ENCODE data around the gene ADAM12.

ADAM12 gene

GRCh38 chr10:126229686-126230085 lies 158.6 kb downstream of the ADAM12 start:
- no peak for DNase-seq

GRCh38 chr10:126227762-126228134 lies 160.5 kb downstream of the ADAM12 start:
- no peak for DNase-seq

- DNase-seq = no peak
Observed at GRCh38 chr10:126226988-126227761, 161.1 kb downstream of the ADAM12 start.

- DNase-seq = no peak
Observed at GRCh38 chr10:126226205-126226604, 162.1 kb downstream of the ADAM12 start.

GRCh38 chr10:126225672-126226008 lies 162.6 kb downstream of the ADAM12 start:
- DNase-seq = no peak

- DNase-seq = no peak
Observed at GRCh38 chr10:126224967-126225671, 163.2 kb downstream of the ADAM12 start.

GRCh38 chr10:126223512-126224067 lies 164.7 kb downstream of the ADAM12 start:
- DNase-seq = no peak

GRCh38 chr10:126222736-126223511 lies 165.4 kb downstream of the ADAM12 start:
- no peak for DNase-seq

GRCh38 chr10:126221874-126222273 lies 166.4 kb downstream of the ADAM12 start:
- DNase-seq = no peak

GRCh38 chr10:126218778-126219649 lies 169.3 kb downstream of the ADAM12 start:
- no peak for DNase-seq

- no peak for DNase-seq
Observed at GRCh38 chr10:126218174-126218573, 170.1 kb downstream of the ADAM12 start.

GRCh38 chr10:126216632-126216961 lies 171.7 kb downstream of the ADAM12 start:
- no peak for DNase-seq

- no peak for DNase-seq
Observed at GRCh38 chr10:126215746-126216631, 172.3 kb downstream of the ADAM12 start.

GRCh38 chr10:126214679-126215078 lies 173.6 kb downstream of the ADAM12 start:
- DNase-seq = no peak

GRCh38 chr10:126214021-126214420 lies 174.3 kb downstream of the ADAM12 start:
- DNase-seq = no peak

GRCh38 chr10:126212738-126213137 lies 175.5 kb downstream of the ADAM12 start:
- no peak for DNase-seq

GRCh38 chr10:126210051-126210651 lies 178.1 kb downstream of the ADAM12 start:
- no peak for DNase-seq

- no peak for DNase-seq
Observed at GRCh38 chr10:126209451-126209850, 178.8 kb downstream of the ADAM12 start.

GRCh38 chr10:126208726-126209302 lies 179.5 kb downstream of the ADAM12 start:
- DNase-seq = no peak

- no peak for DNase-seq
Observed at GRCh38 chr10:126207851-126208250, 180.4 kb downstream of the ADAM12 start.

- no peak for DNase-seq
Observed at GRCh38 chr10:126207313-126207771, 180.9 kb downstream of the ADAM12 start.

Data from activated CD4-positive, alpha-beta T cell treated with anti-CD3 and anti-CD28 coated beads for 1 hour (primary cell).